Activated CD4-positive, alpha-beta memory T cell treated with anti-CD3 and anti-CD28 coated beads for 36 hours (primary cell): ENCODE data around the gene GCDH. TPM values are rescaled to one million over a fixed set of nuclear protein-coding genes. Genes with fewer than 3 reads are reported as not detected.

Source experiments
- CTCF ChIA-PET: fragments of 350-600 bp; sonication (Branson Sonifier 250); formaldehyde crosslinking; loops from one replicate; lab custom pipeline; 2021; ENCODE audit warnings: antibody characterized with exemption, inconsistent platforms; lab: Charles Lee
- POLR2A ChIA-PET: fragments of 350-600 bp; sonication (Branson Sonifier 250); formaldehyde crosslinking; loops from one replicate; lab custom pipeline; 2021; ENCODE audit warnings: antibody characterized with exemption; lab: Charles Lee
- DNase-seq: peaks from one replicate; pipeline ENCODE4 v3.0.0-alpha.2; 2020
- H3K27ac Mint-ChIP-seq: one replicate; pipeline ENCODE4 v1.8.0; 2021; ENCODE audit warnings: mixed read lengths
- H3K27me3 Mint-ChIP-seq: one replicate; pipeline ENCODE4 v1.8.0; 2021; ENCODE audit warnings: mixed read lengths
- H3K36me3 Mint-ChIP-seq: one replicate; pipeline ENCODE4 v1.8.0; 2021; ENCODE audit warnings: mixed read lengths
- H3K4me1 Mint-ChIP-seq: one replicate; pipeline ENCODE4 v1.8.0; 2021; ENCODE audit warnings: low read depth, mixed read lengths
- H3K4me3 Mint-ChIP-seq: one replicate; pipeline ENCODE4 v1.8.0; 2021; ENCODE audit warnings: mild to moderate bottlenecking, mixed read lengths
- H3K9me3 Mint-ChIP-seq: one replicate; pipeline ENCODE4 v1.8.0; 2021; ENCODE audit warnings: mixed read lengths
- intact Hi-C: fragments of 100-400 bp; cut with micrococcal nuclease; formaldehyde crosslinking; loops from one replicate; pipeline ENCODE4 v1.15.1; 2023
- total RNA-seq, 2 experiments: library from RNA; stranded (reverse); gene quantifications; one replicate each; pipeline ENCODE4 v1.2.3, GENCODE V29; 2021

Gene GCDH
- total RNA-seq, 2 experiments from 2014 or later = 33.6 to 34.4 TPM

GRCh38 chr19:12864721-12865715, 25.9 kb upstream of the GCDH start:
- no peak overlapping the region for H3K27ac Mint-ChIP-seq
- POLR2A ChIA-PET = interaction anchor here (1.2 kb wide), 1 partner anchor 92 kb away, joined by 3 read pairs; no protein-coding TSS in a partner anchor
- H3K9me3 Mint-ChIP-seq = no peaks in the 10 kb centered on the region
- DNase-seq = no peak
- CTCF ChIA-PET = interaction anchor here (0.8 to 2.3 kb wide), 3 partner anchors 8 to 107 kb away, joined by 3 to 13 read pairs (median 4); no protein-coding TSS in a partner anchor
- H3K4me1 Mint-ChIP-seq = peaks cover 7% of the 10 kb centered on the region
- peaks cover 15% of the 10 kb centered on the region for H3K27me3 Mint-ChIP-seq
- intact Hi-C loops = no loop called here
- no peaks in the 10 kb centered on the region for H3K36me3 Mint-ChIP-seq
- H3K4me3 Mint-ChIP-seq = no peak overlapping the region

- CTCF ChIA-PET = interaction anchor here (0.6 to 2.3 kb wide), 3 partner anchors 19 to 878 kb away, joined by 3 to 13 read pairs (median 4); no protein-coding TSS in a partner anchor
- POLR2A ChIA-PET = interaction anchor here (1.2 kb wide), 1 partner anchor 91 kb away, joined by 3 read pairs; no protein-coding TSS in a partner anchor
Observed at GRCh38 chr19:12865746-12866415, 25.1 kb upstream of the GCDH start.

GRCh38 chr19:12866416-12867119, 24.4 kb upstream of the GCDH start:
- intact Hi-C loops = no loop called here
- ChIA-PET CTCF (interaction anchor here (0.6 to 0.8 kb wide), 2 partner anchors 109 to 879 kb away, joined by 3 to 4 read pairs; no protein-coding TSS in a partner anchor), POLR2A (interaction anchor here (0.6 kb wide), 1 partner anchor 91 kb away, joined by 3 read pairs; no protein-coding TSS in a partner anchor)
- no peak overlapping the region for H3K27ac Mint-ChIP-seq
- peaks cover 12% of the 10 kb centered on the region for H3K27me3 Mint-ChIP-seq
- H3K4me3 Mint-ChIP-seq = no peak overlapping the region
- H3K36me3 Mint-ChIP-seq = no peaks in the 10 kb centered on the region
- H3K4me1 Mint-ChIP-seq = peaks cover 7% of the 10 kb centered on the region
- DNase-seq = no peak
- H3K9me3 Mint-ChIP-seq = no peaks in the 10 kb centered on the region

More at GRCh38 chr19:12865746-12866415, 25.1 kb upstream of the GCDH start:
- Mint-ChIP-seq H3K27ac (no peak overlapping the region), H3K27me3 (peaks cover 12% of the 10 kb centered on the region), H3K4me3 (no peak overlapping the region), H3K4me1 (peaks cover 7% of the 10 kb centered on the region), H3K9me3 (no peaks in the 10 kb centered on the region), H3K36me3 (no peaks in the 10 kb centered on the region)
- intact Hi-C loops = no loop called here
- DNase-seq = no peak

GRCh38 chr19:12867120-12868099, 23.6 kb upstream of the GCDH start:
- ChIA-PET POLR2A (interaction anchor here (0.6 kb wide), 1 partner anchor 90 kb away, joined by 3 read pairs; no protein-coding TSS in a partner anchor), CTCF (interaction anchor here (0.7 kb wide), 1 partner anchor 20 kb away, joined by 3 read pairs; no protein-coding TSS in a partner anchor)
- intact Hi-C loops = no loop called here
- peaks cover 12% of the 10 kb centered on the region for H3K27me3 Mint-ChIP-seq
- peaks cover 7% of the 10 kb centered on the region for H3K36me3 Mint-ChIP-seq
- DNase-seq = peak; percentile 76
- peaks cover 9% of the 10 kb centered on the region for H3K4me1 Mint-ChIP-seq
- no peaks in the 10 kb centered on the region for H3K9me3 Mint-ChIP-seq
- no peak overlapping the region for H3K27ac Mint-ChIP-seq
- H3K4me3 Mint-ChIP-seq = peak overlapping the region; percentile 29

GRCh38 chr19:12868540-12869112, 22.3 kb upstream of the GCDH start:
- intact Hi-C loops = no loop called here
- Mint-ChIP-seq H3K27ac (no peak overlapping the region), H3K4me3 (no peak overlapping the region), H3K4me1 (peaks cover 12% of the 10 kb centered on the region), H3K9me3 (peaks cover 6% of the 10 kb centered on the region), H3K27me3 (peaks cover 12% of the 10 kb centered on the region), H3K36me3 (peaks cover 16% of the 10 kb centered on the region)
- POLR2A ChIA-PET = no interaction called here
- CTCF ChIA-PET = interaction anchor here (1.0 kb wide), 1 partner anchor 97 kb away, joined by 3 read pairs; no protein-coding TSS in a partner anchor
- peak; percentile 30 for DNase-seq

GRCh38 chr19:12871681-12872080, 19.3 kb upstream of the GCDH start:
- ChIA-PET CTCF (no interaction called here), POLR2A (interaction anchor here (0.5 kb wide), 1 partner anchor 258 kb away, joined by 3 read pairs; no protein-coding TSS in a partner anchor)
- Mint-ChIP-seq H3K4me1 (peaks cover 9% of the 10 kb centered on the region), H3K36me3 (peaks cover 21% of the 10 kb centered on the region), H3K9me3 (peaks cover 6% of the 10 kb centered on the region), H3K27ac (no peak overlapping the region), H3K4me3 (no peak overlapping the region), H3K27me3 (peaks cover 6% of the 10 kb centered on the region)
- no peak for DNase-seq
- intact Hi-C loops = no loop called here

- Mint-ChIP-seq H3K4me1 (peaks cover 5% of the 10 kb centered on the region), H3K4me3 (no peak overlapping the region), H3K9me3 (peaks cover 6% of the 10 kb centered on the region), H3K27me3 (peaks cover 2% of the 10 kb centered on the region), H3K27ac (no peak overlapping the region), H3K36me3 (peaks cover 21% of the 10 kb centered on the region)
- ChIA-PET POLR2A (interaction anchor here (0.8 to 1.6 kb wide), 2 partner anchors 10 to 19 kb away, joined by 3 to 6 read pairs; partner anchors contain the start of gene GCDH), CTCF (interaction anchor here (1.2 to 1.9 kb wide), 3 partner anchors 8 to 25 kb away, joined by 4 to 10 read pairs (median 8); no protein-coding TSS in a partner anchor)
- no peak for DNase-seq
- intact Hi-C loops = no loop called here
Observed at GRCh38 chr19:12872255-12872654, 18.7 kb upstream of the GCDH start.

- peaks cover 5% of the 10 kb centered on the region for H3K4me1 Mint-ChIP-seq
- intact Hi-C loops = no loop called here
- ChIA-PET POLR2A (interaction anchor here (0.8 to 1.6 kb wide), 4 partner anchors 9 to 39 kb away, joined by 3 to 6 read pairs (median 5); partner anchors contain the start of genes GCDH and RTBDN), CTCF (interaction anchor here (0.8 to 1.9 kb wide), 5 partner anchors 9 to 116 kb away, joined by 3 to 10 read pairs (median 6); no protein-coding TSS in a partner anchor)
- peak overlapping the region; percentile 35 for H3K4me3 Mint-ChIP-seq
- H3K9me3 Mint-ChIP-seq = peaks cover 6% of the 10 kb centered on the region
- H3K36me3 Mint-ChIP-seq = peaks cover 25% of the 10 kb centered on the region
- H3K27me3 Mint-ChIP-seq = peaks cover 2% of the 10 kb centered on the region
- DNase-seq = peak; percentile 81
- H3K27ac Mint-ChIP-seq = no peak overlapping the region
Observed at GRCh38 chr19:12872941-12873890, 17.7 kb upstream of the GCDH start.
